GM12892 (cell line): Measurements from ENCODE around the gene CACNA1C.

Experiments used
- POLR2A ChIP-seq: IDR thresholded peaks from 2 replicates; pipeline ENCODE4 v1.6.1; 2011; ENCODE audit warnings: low read depth, low read length, control low read depth
- POLR2AphosphoS5 ChIP-seq: IDR thresholded peaks from 2 replicates; pipeline ENCODE4 v1.6.1; 2011; ENCODE audit warnings: low read depth, low read length, control low read depth

DNA sequence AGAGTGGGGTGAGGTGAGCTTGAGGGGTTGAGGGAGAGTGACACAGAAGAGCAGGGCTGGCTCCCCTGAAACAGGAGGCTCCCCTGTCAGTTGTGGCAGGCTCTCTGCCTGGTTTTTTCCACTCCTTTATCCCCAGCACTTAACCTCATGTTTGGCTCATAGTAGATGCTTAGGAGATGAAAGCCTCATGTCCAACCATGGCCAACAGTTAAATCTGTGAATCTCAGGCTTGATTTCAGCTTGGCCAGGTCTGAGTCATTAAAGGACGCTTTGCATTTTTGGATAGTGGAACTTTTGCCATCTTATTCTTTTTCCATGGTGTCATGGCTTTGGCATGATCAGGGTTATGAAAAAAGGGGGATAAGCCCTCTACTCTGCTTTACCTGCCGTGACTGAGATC lies 117.2 kb downstream of the CACNA1C start:
- no peak for TF ChIP-seq POLR2AphosphoS5
- TF ChIP-seq POLR2A: no peak
